Activated CD8-positive, alpha-beta memory T cell treated with anti-CD3 and anti-CD28 coated beads for 4 hours (primary cell): ENCODE results near the gene URI1.

Experiments used
- DNase-seq, 2 donors: peaks; one replicate each; pipeline ENCODE4 v3.0.0-alpha.2; 2020; ENCODE audit warnings: low read depth in 2 of 2

Gene URI1

GRCh38 chr19:29971002-29971401 is 29.0 kb downstream of the URI1 start:
- no peak for DNase-seq

GRCh38 chr19:29971648-29972047 is 29.6 kb downstream of the URI1 start:
- DNase-seq, result no peak

- DNase-seq, result no peak
Measured at GRCh38 chr19:29974701-29975100, 32.7 kb downstream of the URI1 start.

GRCh38 chr19:29976151-29976943 is 34.3 kb downstream of the URI1 start:
- no peak for DNase-seq

GRCh38 chr19:29978080-29978479 is 36.0 kb downstream of the URI1 start:
- DNase-seq, result no peak

DNA sequence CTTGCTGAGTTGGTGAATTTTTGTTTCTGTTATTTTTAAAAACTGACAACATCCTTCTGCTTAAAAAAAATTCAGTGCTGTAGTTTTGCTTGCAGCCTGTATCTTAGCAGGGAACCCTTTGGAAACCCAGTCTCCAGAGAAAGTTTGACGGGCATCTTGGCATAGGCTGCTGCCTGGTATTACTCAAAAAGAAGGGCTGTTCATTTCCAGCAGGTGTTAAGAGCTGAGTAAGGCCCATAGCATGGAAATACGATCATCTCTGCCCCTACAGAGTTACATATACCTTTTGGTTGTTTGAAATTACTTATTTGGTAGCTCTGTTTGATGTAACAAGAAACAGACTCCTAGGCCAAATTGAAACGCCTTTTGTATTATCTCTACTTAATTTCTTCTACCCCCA is 41.5 kb downstream of the URI1 start:
- no peak for DNase-seq

- no peak for DNase-seq
Measured at GRCh38 chr19:29985196-29985595, 43.2 kb downstream of the URI1 start.

GRCh38 chr19:29988351-29988750 is 46.3 kb downstream of the URI1 start:
- no peak for DNase-seq

DNA sequence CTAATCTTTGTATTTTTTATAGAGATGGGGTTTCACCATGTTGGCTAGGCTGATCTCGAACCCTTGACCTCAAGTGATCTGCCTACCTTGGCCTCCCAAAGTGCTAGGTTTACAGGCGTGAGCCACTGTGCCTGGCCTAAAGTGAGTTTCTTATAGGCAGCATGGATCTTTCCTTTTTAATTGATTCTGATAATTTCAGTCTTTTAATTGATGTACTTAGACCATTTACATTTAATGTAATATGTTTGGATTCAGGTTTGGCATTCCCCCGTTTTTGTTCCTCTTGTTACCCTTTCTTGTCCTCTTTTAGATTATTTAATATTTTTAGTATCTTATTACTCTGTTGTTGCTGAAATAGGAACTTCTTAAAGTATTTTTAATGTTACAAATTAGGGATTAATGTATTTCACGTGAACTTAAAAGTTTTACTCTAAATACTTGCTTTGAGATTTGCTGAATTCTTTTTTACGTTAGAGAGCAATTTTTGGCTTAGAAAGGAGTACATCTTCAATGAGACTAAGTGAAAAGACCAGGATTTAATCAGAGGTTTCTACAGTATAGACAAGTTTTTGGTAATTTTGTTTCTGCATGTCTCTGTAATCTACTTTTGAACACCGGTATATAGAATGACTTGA is 50.3 kb downstream of the URI1 start:
- no peak for DNase-seq

GRCh38 chr19:29999490-29999889 is 57.5 kb downstream of the URI1 start:
- no peak for DNase-seq

- no peak for DNase-seq
Measured at GRCh38 chr19:30000862-30001261, 58.8 kb downstream of the URI1 start.

DNA sequence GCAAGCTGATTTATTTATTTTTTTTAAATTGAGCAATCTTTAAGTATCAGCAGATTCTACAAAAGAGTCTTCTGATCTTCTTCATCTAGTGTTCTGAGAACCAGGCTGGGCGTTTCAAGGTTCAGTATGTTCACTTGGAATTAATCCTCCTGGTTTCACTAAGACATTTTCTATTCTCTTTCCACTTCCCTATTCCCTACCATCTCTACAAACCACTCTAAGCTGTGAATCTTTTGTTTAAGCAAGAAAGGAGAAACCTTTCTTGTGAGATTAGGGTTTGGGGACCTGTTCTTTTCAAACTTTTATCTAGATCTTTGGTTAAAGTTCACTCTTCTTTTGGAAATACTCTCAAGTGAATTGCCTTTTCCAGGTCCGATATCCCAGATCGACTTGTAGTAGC is 59.3 kb downstream of the URI1 start:
- no peak for DNase-seq

- no peak for DNase-seq
Measured at GRCh38 chr19:30001791-30002190, 59.8 kb downstream of the URI1 start.

- DNase-seq, result no peak
Measured at GRCh38 chr19:30003866-30004265, 61.8 kb downstream of the URI1 start.

GRCh38 chr19:30004403-30004802 is 62.4 kb downstream of the URI1 start:
- DNase-seq, result no peak

- no peak for DNase-seq
Measured at GRCh38 chr19:30006207-30006606, 64.2 kb downstream of the URI1 start.

GRCh38 chr19:30008169-30008568 is 66.1 kb downstream of the URI1 start:
- no peak for DNase-seq

DNA sequence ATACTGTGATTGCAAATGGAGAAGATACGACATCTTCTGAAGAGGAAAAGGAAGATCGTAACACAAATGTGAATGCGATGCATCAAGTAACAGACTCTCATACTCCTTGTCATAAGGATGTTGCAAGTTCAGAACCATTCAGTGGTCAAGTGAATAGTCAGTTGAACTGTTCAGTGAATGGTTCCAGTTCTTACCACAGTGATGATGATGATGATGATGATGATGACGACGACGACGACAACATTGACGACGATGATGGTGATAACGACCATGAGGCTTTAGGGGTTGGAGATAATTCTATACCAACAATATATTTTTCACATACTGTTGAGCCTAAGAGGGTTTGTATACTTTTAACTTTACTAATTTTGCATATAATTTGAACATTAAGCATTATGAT is 67.0 kb downstream of the URI1 start:
- DNase-seq, result no peak

DNA sequence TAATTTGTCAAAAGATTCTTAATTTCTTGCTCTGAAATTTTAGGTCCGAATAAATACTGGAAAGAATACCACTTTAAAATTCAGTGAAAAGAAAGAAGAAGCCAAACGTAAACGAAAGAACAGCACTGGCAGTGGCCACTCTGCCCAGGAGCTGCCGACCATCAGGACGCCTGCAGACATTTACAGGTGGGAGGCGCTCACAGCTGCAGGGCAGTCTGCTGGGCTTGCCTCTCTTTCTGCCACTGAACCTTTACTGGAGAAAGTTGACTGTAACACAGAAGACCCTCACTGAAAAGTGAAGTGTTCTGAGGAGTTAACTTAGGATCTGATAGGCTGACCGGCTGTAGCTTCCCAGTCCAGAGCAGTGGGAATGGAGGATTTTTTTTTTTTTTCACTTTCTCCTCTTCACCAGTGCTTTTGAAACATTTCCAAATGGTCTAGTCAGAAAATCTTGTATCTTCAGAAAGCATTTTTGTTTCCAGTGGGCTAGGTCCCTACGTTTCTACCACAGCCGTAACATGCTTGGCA is 69.1 kb downstream of the URI1 start:
- DNase-seq, result no peak

- no peak for DNase-seq
Measured at GRCh38 chr19:30014770-30015169, 72.7 kb downstream of the URI1 start.

DNA sequence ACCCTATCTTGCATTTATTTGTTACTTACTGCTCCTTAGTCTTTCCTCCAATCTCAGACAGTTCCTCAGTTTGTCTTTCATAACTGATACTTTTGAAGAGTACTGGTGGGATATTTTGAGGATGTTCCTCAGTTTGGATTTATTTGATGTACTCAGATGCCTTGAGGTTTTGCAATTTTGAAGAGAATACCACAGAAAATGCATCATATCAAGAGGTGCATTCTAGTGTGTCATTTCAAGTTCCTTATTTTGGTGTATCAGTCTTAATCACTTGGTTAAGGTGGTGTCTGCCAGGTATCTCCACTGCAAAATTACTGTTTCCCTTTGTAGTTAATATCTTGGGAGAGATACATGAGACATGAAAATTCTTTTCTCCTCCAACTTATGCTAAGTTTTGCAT is 75.1 kb downstream of the URI1 start:
- no peak for DNase-seq

DNA sequence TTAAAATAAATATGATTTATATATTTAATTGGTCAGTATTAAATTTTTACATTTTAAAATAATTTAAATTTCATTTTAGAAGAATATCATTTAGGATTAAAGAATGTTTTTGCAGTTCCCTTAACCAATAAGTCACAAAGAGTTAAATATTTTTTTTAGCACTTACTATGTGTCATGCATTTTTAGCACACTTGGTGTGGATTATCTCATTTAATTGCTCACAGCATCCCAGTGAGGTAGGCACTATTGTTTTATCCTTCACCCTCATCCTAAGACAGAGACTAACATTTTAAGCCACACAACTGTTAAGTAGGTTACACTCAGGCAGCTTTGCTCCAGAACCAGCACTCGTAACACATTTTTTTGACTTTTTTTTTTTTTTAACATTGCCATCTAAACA is 78.2 kb downstream of the URI1 start:
- no peak for DNase-seq

DNA sequence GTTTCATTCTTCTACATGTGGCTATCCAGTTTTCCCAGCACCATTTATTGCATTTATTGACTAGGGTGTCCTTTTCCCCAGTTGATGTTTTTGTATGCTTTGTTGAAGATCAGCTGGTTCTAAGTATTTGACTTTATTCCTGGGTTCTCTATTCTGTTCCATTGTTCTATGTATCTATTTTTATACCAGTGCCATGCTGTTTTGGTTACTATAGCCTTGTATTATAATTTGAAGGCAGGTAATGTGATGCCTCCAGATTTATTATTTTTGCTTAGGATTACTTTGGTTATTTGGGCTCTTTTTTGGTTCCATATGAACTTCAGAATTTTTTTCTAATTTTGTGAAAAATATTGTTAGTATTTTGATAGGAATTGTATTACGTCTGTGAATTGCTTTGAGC is 80.6 kb downstream of the URI1 start:
- DNase-seq, result no peak
